Hematopoietic multipotent progenitor cell treated with erythropoietin and hydrocortisone succinate and interleukin-3 and kit ligand, for 15 days (in vitro differentiated cells): ENCODE measurements around the gene PPP2R5D.
"Not testable (repeated sequence)": the region's sequence is repeated elsewhere in the genome, so short reads cannot be mapped to it uniquely, and the experiment has no call there.

ENCODE experiments used
- DNase-seq: peaks from one replicate; pipeline ENCODE4 v3.0.0-alpha.2; 2015; ENCODE audit warnings: low spot score

The PPP2R5D gene

DNA sequence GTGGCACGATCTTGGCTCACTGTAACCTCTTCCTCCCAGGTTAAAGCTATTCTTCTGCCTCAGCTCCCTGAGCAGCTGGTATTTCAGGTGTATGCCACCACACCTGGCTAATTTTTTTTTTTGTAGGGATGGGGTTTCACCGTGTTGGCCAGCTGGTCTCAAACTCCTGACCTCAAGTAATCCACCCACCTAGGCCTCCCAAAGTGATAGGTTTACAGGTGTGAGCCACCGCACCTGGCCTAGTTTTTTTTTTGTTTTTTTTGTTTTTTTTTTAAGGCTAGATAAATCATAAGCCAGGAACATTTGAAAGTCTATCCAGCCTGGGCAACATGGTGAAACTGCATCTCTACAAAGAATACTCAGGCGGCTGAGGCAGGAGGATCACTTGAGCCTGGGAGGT lies 48.0 kb downstream of the PPP2R5D start:
- DNase-seq = no peak

GRCh38 chr6:43033496-43034189 lies 49.3 kb downstream of the PPP2R5D start:
- no peak for DNase-seq

DNA sequence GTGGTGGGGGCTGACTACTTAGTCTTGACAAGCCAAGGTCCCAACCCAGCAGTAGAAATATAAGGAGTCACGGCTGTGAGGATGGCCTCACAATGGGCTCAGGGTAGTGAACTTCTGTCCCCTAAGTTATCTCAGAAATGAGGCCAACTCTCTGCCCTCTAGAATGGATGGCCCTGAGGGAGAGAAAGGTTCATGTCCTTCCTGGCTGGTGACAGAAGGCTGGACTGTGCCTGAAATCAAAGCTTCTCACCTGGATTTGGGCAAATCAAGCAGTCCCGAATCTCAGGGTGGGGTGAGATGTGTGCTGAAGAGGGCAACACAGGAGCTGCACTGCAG lies 49.8 kb downstream of the PPP2R5D start:
- no peak for DNase-seq

DNA sequence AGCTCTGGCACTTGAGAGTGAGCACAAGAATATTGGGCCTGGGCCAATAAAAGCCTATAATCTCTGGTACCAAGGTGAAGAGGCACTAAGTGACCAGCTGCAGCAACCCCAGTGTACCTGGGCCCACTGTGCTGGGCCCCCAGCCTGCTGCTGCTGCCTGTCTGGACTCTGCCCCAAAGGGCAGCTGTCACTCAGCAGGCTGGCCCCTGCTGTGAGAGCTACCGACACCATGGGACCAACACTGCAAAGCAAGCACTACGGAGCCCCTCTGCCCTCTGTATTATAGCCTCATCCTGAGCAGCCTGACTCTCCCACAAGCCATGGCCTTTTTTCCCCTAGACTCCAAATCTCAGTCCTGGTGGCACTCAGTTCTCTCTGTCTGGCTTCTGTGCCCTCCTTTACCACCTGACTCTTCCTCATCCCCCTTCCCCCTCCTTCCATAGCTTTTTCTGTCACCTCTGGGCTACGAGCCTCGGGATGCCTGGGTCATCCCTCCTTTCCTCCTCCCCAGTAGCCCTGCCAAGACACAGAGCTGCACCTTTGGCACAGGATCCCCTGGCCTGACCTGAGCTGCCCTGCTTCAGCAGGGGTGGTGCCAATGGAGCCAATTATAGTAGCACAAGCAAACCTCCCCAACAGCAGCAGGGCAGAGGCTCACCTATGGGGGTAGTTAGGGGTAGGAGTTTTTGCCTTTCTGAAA lies 51.3 kb downstream of the PPP2R5D start:
- DNase-seq = no peak

DNA sequence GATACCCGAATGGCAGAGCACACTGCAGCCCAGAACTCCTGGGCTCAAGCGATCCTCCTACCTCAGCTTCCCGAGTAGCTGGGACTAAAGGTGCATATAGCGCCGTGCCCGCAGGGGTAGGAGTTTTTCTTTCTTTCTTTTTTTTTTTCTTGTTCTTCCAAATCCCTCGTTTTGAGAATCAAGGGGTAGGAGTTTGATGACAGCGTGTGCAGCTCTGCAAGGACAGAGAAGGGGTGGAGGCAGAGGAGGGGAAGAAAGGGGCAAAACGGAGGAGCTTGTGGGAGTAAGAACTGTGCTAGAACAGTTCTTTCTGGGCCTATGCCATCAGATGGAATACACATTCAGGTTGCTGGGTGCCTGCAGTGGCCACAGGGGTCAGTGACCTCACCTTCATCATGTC lies 52.3 kb downstream of the PPP2R5D start:
- no peak for DNase-seq

- DNase-seq = no peak
Measured at GRCh38 chr6:43037197-43037596, 52.8 kb downstream of the PPP2R5D start.

GRCh38 chr6:43037706-43038105 lies 53.3 kb downstream of the PPP2R5D start:
- no peak for DNase-seq

DNA sequence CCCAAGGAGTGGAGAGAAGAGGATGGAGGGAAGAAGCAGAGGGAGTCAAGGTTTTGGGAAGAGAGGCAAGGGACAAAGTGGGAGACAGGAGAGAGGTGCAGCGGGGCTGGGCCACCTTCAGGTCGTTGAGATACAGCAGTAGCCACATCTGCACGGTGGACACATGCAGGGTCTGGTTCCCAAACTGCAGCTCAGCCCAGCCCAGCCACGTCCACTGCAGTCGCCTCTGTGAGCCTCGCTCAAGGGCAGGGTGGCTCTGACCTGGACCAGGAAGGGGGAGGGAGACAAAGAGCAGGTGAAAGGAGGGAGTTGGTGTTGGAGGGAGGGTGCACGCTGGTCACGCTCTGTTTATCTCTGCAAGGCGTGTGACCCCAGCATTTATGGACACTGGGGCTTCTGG lies 54.4 kb downstream of the PPP2R5D start:
- DNase-seq = no peak

GRCh38 chr6:43040542-43041257 lies 56.3 kb downstream of the PPP2R5D start:
- DNase-seq = no peak

DNA sequence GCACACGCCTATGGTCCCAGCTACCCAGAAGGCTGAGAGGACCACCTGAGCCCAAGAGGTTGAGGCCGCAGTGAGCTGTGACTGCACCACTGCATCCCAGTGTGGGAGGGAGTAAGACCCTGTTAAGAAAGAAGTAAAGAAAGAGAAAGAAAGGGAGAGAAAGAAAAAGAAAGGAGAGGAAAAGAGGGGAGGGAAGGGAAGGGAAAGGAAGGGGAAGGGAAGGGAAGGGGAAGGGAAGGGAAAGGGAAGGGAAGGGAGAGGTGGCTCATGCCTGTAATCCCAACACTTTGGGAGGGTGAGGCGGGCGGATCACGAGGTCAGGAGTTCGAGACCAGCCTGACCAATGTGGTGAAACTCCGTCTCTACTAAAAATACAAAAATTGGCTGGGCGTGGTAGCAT lies 57.1 kb downstream of the PPP2R5D start:
- not testable (repeated sequence) for DNase-seq

- no peak for DNase-seq
Measured at GRCh38 chr6:43043310-43043709, 58.9 kb downstream of the PPP2R5D start.

- DNase-seq = no peak
Measured at GRCh38 chr6:43045371-43045930, 61.1 kb downstream of the PPP2R5D start.

DNA sequence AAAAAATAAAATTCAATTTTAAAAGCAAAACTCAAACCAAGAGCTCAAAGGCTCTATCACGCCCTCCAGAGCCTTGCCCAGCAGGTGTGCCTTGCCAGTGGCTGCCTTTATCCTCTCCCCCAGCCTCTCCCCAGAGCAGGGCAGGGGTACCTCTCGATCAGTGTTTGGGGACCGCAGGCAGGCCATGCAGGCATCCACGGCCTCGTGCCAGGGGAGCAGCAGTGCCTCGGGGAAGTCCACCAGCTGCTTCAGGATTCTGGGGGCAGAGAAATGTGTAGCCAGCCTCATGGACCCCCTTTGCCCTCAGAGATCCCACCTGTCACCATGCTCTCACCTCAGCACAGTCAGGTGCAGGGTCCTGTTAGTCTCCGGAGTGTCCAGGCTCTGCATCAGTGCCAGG lies 63.6 kb downstream of the PPP2R5D start:
- no peak for DNase-seq

DNA sequence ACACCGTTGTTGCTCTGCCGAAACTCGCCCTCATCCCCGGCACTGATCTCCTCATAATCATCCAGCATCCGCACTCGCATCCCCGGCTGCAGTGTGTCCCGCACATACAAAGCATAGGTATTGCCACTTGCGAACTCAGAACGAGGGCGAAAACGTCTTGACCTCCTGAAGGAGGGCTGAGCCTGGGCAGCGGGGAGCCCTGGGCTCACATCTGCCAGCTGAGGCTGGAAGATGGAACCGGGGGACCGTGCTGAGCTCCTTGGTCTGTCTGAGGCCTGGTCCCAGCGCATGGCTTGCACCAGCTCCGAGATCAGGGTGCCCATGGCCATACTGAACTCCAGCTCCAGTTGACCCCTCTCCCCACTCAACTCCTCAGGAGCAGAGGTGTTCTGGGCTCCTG lies 66.6 kb downstream of the PPP2R5D start:
- DNase-seq = no peak

DNA sequence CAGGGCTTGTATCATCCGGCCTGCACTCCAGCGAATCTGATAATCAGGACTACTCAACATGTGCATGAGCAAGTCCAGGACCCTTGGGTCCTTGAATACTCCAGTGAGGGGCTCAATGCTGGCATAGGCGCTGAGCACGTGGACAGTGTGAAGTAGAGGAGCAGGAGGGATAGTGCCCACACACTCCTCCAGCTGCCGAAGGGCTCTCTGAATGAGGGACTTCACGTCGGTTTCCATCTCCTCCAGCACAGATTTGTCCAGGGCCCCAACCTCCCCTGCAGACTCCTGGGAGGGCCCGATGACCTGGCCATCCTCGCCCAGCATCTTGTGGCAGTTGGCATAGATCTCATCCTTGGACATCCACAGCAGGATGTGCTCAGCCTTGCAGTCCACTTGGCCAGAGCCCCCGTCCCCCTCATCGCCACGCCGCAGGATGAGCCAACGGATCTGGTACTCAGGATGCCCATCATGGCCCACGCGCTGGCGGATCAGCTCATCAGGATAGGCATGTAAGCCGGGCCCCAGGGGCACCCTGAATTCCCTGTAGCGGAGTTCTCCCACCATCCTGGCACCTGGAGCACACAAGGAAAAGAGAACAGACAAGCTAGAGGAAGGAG lies 68.0 kb downstream of the PPP2R5D start:
- DNase-seq = no peak

- peak; percentile 25 for DNase-seq
Measured at GRCh38 chr6:43052842-43053544, 68.6 kb downstream of the PPP2R5D start.

DNA sequence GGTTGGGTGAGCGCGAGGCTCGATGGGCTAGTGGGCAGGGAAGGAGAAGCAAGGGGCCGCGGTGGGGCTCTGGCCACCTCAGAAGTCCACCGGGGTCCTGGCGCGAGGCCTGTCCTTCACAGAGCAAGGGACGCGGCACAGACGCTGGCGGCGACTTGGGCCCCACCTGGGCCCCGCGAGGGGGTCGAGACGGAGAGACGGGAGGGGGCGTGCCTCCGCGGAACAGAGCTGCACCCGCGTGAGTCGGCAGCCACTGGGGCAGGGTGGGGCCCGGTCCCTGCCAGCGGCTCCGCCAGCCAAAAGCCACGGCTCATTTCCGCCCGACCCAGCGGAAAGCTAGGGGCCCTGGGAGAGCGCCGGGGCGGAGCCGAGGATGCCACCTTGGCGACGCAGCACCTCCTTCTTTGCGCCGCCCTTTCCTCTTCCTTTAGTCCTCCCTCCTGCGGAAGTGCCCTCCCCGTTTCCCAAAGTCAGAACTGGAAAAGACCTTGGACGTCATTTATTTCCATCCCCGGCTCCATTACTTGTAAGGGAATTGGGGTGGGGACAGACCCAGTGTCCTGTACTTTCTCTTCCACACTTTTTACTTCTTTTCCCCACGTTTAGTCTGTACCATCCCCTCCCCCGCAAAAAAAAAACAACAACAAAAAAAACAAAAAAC lies 69.3 kb downstream of the PPP2R5D start, which contains the start of gene CUL7:
TSS of gene CUL7 (minus strand) at position 307 of the 661 bp plus-strand sequence. CDS start 1,063 bp downstream, outside the sequence.
- DNase-seq = peak; percentile 95

- DNase-seq = no peak
Measured at GRCh38 chr6:43054206-43054943, 70.0 kb downstream of the PPP2R5D start.

- no peak for DNase-seq
Measured at GRCh38 chr6:43055966-43056365, 71.6 kb downstream of the PPP2R5D start.

- peak; percentile 42 for DNase-seq
Measured at GRCh38 chr6:43058531-43058930, 74.2 kb downstream of the PPP2R5D start.
